ENCODE results near the gene ETNK2. TPM values are rescaled to one million over a fixed set of nuclear protein-coding genes. Genes with fewer than 3 reads are reported as not detected.

Gene ETNK2
- total RNA-seq, 4 donors from 2014 or later: 0.66 to 3.1 (median 2.3) TPM

- DNase-seq (no peak), ATAC-seq (peak in 1 of 2 donors; percentile 20)
- H3K9me3 ChIP-seq: no peaks in the 10 kb centered on the region
- peak overlapping the region; percentile 85 to 94 (median 92) for H3K27ac ChIP-seq
- in situ Hi-C loops (cut with MboI; ENCODE audit: low sequenced_read_pairs in 4 of 4): no loop called here
- peaks cover 94 to 100% of the 10 kb centered on the region in 2 donors for H3K4me1 ChIP-seq
- H3K27me3 ChIP-seq: no peaks in the 10 kb centered on the region
- intact Hi-C loops (cut with DNase I; ENCODE audit: low total_unique reads): loop anchor here (5.0 to 10.0 kb wide), 2 partner anchors 221 to 1049 kb away; partner anchors contain the start of gene SNRPE
- TF ChIP-seq CTCF (IDR thresholded peaks at IDR 0.05 in 4 of 5, conservative IDR thresholded peaks at IDR 0.05 in 1 of 5): no peak
- TF ChIP-seq POLR2A (IDR thresholded peaks at IDR 0.05): no peak
- H3K4me3 ChIP-seq: no peak overlapping the region
- no peaks in the 10 kb centered on the region for H3K36me3 ChIP-seq
Observed at GRCh38 chr1:204083491-204083890, 68.4 kb downstream of the ETNK2 start.

- no peak overlapping the region for H3K4me3 ChIP-seq
- intact Hi-C loops (cut with DNase I; ENCODE audit: low total_unique reads) (loop anchor here (5.0 to 10.0 kb wide), 2 partner anchors 220 to 1047 kb away; partner anchors contain the start of gene SNRPE), in situ Hi-C loops (cut with MboI; ENCODE audit: low sequenced_read_pairs in 4 of 4) (no loop called here)
- DNase-seq (no peak), ATAC-seq (no peak)
- no peaks in the 10 kb centered on the region for H3K9me3 ChIP-seq
- no peak for TF ChIP-seq POLR2A (IDR thresholded peaks at IDR 0.05)
- no peak for TF ChIP-seq CTCF (IDR thresholded peaks at IDR 0.05 in 4 of 5, conservative IDR thresholded peaks at IDR 0.05 in 1 of 5)
- H3K36me3 ChIP-seq: no peaks in the 10 kb centered on the region
- H3K27me3 ChIP-seq: no peaks in the 10 kb centered on the region
- peak overlapping the region; percentile 85 to 94 (median 92) for H3K27ac ChIP-seq
- peaks cover 88 to 91% of the 10 kb centered on the region in 2 donors for H3K4me1 ChIP-seq
Observed at GRCh38 chr1:204081791-204082513, 69.9 kb downstream of the ETNK2 start.

DNA sequence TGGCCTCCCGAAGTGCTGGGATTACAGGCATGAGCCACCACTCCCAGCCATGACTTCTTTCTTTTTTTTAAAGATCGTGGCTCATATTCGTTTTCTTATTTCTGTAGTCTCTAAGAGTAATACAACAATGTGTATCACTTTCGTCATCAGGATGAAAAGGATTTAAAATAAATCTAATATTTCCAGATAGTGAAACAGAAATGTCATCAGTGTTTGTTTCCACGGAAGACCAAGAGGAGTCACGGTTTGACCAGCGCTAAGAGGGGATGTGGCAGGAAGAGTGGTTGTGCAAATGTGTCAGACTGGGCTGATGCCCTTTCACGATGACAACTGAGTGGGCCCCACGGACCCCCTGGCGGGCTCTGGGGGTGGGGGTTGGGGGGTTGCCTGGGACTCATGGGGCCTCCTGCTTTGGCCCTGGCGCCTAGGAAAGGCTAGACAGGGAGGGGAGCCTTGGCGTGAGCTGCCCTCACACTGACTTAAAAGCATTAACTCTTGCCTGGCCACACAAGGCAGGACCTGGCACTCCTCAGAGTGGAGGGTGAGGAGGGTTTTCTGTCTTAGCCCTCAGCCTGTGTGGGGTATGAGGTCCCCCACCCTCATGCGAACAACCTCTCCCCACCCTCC, 70.6 kb downstream of the ETNK2 start:
- Histone ChIP-seq H3K27me3 (no peaks in the 10 kb centered on the region), H3K36me3 (no peaks in the 10 kb centered on the region), H3K4me1 (peaks cover 88 to 90% of the 10 kb centered on the region in 2 donors), H3K27ac (peak overlapping the region; percentile 85 to 94 (median 92)), H3K4me3 (no peak overlapping the region), H3K9me3 (no peaks in the 10 kb centered on the region)
- in situ Hi-C loops (cut with MboI; ENCODE audit: low sequenced_read_pairs in 4 of 4): no loop called here
- TF ChIP-seq CTCF (IDR thresholded peaks at IDR 0.05 in 4 of 5, conservative IDR thresholded peaks at IDR 0.05 in 1 of 5): no peak
- TF ChIP-seq POLR2A (IDR thresholded peaks at IDR 0.05): no peak
- intact Hi-C loops (cut with DNase I; ENCODE audit: low total_unique reads): loop anchor here (5.0 to 10.0 kb wide), 2 partner anchors 219 to 1046 kb away; partner anchors contain the start of gene SNRPE
- DNase-seq: no peak
- no peak for ATAC-seq

Other genes starting within 250 kb of the ETNK2 start
- gene SOX13, start 78.9 kb downstream of the ETNK2 start, total RNA-seq: 10 to 100 TPM; 15.6 to 31.1 (median 16.3) TPM
- under 1 TPM in 1 of 4 donors, not detected in 3; 0.22 TPM for gene REN, start 14.3 kb upstream of the ETNK2 start, total RNA-seq
- not detected for gene KISS1, start 44.4 kb upstream of the ETNK2 start, total RNA-seq
- gene GOLT1A, start 61.9 kb upstream of the ETNK2 start, total RNA-seq: 1 to 10 TPM in 2 of 4 donors, not detected in 2; 1.1 to 1.3 TPM
- 10 to 100 TPM in 2 of 4 donors, 1 to 10 TPM in 2; 4.3 to 13.2 (median 7.7) TPM for gene PLEKHA6, start 207.9 kb upstream of the ETNK2 start, total RNA-seq